SH-SY5Y (cell line): ENCODE results near the gene KIF20B.

Experiments used
- GATA2 ChIP-seq: IDR thresholded peaks from 2 replicates; pipeline ENCODE4 v1.6.1; 2011; ENCODE audit warnings: mild to moderate bottlenecking, low read depth, low read length
- GATA3 ChIP-seq: IDR thresholded peaks from 2 replicates; pipeline ENCODE4 v1.6.1; 2011; ENCODE audit warnings: low read depth, mild to moderate bottlenecking, low read length, moderate library complexity

GRCh38 chr10:89677341-89677740 lies 24.0 kb upstream of the KIF20B start:
- TF ChIP-seq GATA2 (no peak), GATA3 (no peak)
